Breast epithelium (tissue), 3 donors: Measurements from ENCODE around the gene EN2.

Experiments
- POLR2A ChIP-seq: fragments of 450-650 bp; IDR thresholded peaks from one replicate; pipeline ENCODE4 v1.6.1; 2016; ENCODE audit warnings: antibody characterized with exemption, mild to moderate bottlenecking, moderate library complexity
- POLR2AphosphoS5 ChIP-seq, 3 donors: sonication (generic); formaldehyde crosslinking; IDR thresholded peaks; one replicate each; pipeline ENCODE4 v1.6.1; 2017; ENCODE audit warnings: antibody characterized with exemption in 3 of 3
- TF ChIP-seq, protein P1 (sequence below), 3 donors: fragments of 450-650 bp; IDR thresholded peaks; one replicate each; pipeline ENCODE4 v1.5.1; 2016 to 2017; ENCODE audit warnings: antibody characterized with exemption in 3 of 3, mild to moderate bottlenecking in 3 of 3, moderate library complexity in 3 of 3

DNA sequence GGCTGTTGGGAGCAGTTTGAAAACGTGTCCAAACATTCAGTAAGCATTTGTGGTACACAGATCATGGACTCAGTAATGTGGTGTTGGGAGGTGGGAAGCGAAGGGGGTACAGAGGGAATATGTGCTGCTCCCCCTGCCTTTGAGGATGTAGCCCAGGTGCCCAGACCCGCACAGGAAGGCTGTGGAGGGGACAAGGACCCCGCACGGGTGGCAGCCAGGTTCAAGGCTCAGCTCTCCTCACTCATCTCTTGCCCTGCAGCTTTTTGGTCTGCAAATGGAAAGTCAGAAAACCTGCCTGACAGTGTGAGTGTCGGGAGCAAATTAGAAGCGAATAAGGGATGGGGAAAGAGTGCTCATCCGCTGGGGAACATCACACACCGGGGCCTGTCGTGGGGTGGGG, 27.3 kb upstream of the EN2 start:
- TF ChIP-seq, protein P1, sequence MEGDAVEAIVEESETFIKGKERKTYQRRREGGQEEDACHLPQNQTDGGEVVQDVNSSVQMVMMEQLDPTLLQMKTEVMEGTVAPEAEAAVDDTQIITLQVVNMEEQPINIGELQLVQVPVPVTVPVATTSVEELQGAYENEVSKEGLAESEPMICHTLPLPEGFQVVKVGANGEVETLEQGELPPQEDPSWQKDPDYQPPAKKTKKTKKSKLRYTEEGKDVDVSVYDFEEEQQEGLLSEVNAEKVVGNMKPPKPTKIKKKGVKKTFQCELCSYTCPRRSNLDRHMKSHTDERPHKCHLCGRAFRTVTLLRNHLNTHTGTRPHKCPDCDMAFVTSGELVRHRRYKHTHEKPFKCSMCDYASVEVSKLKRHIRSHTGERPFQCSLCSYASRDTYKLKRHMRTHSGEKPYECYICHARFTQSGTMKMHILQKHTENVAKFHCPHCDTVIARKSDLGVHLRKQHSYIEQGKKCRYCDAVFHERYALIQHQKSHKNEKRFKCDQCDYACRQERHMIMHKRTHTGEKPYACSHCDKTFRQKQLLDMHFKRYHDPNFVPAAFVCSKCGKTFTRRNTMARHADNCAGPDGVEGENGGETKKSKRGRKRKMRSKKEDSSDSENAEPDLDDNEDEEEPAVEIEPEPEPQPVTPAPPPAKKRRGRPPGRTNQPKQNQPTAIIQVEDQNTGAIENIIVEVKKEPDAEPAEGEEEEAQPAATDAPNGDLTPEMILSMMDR (IDR thresholded peaks at IDR 0.05), result no peak
- no peak for TF ChIP-seq POLR2AphosphoS5 (IDR thresholded peaks at IDR 0.05)
- TF ChIP-seq POLR2A, result no peak
